GM10266 (cell line): ENCODE measurements around the gene IQSEC3.

ENCODE experiments used
- DNase-seq: peaks from one replicate; pipeline ENCODE4 v3.0.0; 2012; ENCODE audit errors: extremely low spot score
- TF ChIP-seq, protein P1 (sequence below): IDR thresholded peaks from 2 replicates; pipeline ENCODE4 v1.5.1; 2012; ENCODE audit warnings: mild to moderate bottlenecking, low read depth; ENCODE audit not compliant: control insufficient read depth, insufficient read depth; ENCODE audit errors: missing control alignments

IQSEC3 gene

GRCh38 chr12:178829-179109, 112.2 kb downstream of the IQSEC3 start:
- TF ChIP-seq, protein P1, sequence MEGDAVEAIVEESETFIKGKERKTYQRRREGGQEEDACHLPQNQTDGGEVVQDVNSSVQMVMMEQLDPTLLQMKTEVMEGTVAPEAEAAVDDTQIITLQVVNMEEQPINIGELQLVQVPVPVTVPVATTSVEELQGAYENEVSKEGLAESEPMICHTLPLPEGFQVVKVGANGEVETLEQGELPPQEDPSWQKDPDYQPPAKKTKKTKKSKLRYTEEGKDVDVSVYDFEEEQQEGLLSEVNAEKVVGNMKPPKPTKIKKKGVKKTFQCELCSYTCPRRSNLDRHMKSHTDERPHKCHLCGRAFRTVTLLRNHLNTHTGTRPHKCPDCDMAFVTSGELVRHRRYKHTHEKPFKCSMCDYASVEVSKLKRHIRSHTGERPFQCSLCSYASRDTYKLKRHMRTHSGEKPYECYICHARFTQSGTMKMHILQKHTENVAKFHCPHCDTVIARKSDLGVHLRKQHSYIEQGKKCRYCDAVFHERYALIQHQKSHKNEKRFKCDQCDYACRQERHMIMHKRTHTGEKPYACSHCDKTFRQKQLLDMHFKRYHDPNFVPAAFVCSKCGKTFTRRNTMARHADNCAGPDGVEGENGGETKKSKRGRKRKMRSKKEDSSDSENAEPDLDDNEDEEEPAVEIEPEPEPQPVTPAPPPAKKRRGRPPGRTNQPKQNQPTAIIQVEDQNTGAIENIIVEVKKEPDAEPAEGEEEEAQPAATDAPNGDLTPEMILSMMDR, result no peak
- DNase-seq, result no peak

DNA sequence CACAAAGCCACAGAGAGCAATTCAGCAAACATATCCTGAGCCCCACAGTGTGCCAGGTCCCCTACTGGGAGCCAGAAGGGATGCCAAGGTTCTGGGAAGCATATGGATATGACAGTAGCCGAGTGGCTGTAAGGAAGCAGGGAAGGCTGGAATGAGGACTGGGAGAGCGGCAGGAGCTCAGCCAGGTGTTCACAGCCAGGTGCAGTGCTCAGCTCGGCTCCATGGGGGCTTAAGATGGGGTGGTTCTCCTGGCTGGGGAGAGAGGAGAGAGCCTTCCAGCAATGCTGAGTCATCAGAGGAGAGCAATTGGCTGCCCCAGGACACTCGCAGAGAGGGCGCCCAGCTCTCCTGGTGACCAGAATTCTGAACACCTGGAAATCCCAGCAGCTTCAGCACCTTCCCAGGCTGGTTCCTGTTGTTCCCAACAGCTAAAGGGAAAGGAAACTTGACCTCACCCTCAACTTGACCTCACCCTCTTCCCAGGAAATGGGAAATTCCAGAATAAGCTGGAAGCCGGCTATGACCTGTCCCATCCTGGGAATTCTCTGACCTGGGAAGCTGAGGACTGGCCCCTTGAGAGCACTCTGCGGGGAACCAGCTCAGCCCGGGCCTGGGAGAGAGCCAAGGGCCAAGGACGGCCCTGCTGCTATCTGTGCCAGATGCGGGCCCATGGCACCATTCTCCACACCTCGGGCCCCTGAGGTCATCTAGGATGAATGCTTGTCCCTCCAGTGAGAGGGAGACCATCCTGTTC, 112.7 kb downstream of the IQSEC3 start:
- no peak for DNase-seq

DNA sequence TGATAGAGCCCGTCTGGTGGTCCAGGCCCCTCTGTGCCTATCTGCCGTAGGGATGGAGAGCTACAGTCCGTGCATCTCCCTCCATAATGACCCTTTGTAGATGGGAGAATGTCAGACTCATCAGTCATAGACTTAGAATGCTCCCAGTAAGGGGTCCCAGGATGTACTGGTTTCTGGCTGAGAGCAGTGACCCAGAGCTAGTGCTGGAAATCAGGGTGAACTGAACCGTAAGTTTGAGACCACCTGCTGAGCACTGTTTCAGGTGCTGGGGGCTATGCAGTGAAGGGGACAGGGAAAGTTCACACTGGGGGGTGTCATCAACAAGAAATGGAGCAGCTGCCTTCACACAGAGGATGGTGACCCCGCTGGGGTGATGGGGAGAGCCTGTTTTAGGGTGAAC, 113.3 kb downstream of the IQSEC3 start:
- no peak for DNase-seq
- TF ChIP-seq, protein P1, result no peak

More for the DNA sequence above, 112.7 kb downstream of the IQSEC3 start:
- TF ChIP-seq, protein P1, result no peak

DNA sequence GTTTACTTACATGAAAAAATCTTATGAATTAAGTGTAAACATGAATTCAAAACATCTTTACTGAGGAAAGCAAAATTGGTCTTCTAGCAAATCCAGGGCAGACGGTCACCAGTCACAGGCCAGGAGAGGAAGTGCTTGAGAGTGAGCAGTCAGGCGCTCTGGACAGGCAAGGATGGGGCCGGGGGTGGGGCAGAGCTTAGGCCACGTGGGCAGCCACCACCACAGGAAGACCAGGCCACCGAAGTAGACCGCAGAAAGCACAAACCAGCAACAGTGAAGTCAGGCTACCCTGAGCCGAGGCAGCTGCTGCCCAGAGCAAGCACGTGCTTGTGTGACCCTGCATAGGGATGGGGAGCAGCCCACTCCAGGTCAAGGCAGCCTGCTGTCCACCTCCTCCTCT, 113.9 kb downstream of the IQSEC3 start:
- DNase-seq, result peak; percentile 85
- TF ChIP-seq, protein P1, result no peak

DNA sequence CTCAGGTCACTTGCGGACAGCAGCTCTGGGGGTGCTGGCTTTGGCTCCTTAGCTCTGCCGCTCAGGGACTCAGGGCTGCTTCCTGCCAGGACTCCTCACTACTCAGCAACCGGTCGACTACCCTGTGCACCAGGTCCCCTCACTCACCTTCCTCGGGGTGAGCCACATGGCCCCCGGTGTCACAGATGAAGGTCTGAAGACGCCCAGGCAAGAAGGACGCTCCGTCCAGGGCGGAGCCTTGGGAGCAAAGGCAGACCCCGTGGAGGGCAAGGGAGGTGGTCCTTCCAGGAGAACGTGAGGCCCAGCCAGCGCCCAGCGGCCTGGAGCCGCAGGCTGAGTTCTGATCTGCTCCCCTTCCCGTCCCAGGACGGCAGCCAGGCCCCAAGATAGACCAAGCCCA, 115.4 kb downstream of the IQSEC3 start:
- TF ChIP-seq, protein P1, result no peak
- DNase-seq, result no peak

DNA sequence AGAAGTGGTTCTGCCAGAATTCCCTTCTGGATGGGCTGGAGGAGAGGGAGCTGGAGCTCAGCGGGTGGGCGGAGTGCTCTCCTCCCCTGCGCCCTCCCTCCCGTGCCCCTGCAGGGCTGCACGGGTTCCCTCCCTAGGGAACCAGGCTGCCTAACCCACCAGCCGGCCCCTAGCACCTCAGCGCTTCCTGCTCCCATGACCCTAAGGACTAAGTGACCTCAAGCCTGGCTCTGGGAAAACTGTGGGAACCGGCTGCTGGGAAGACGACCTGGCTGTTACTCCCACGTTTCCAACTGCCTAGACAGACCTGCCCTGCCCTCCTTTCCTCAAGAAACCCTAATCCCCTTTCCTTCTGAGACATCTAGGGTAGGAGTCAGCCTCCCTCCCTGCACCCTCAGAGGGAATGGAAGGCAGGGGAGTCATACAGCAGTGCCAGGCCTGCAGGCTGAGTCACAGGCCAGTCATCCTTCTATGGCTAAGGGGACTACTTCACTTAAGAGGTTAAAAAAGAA, 115.9 kb downstream of the IQSEC3 start:
- DNase-seq, result no peak
- TF ChIP-seq, protein P1, result no peak

GRCh38 chr12:184811-185575, 118.4 kb downstream of the IQSEC3 start:
- TF ChIP-seq, protein P1, result no peak
- no peak for DNase-seq
